Pulmonary artery endothelial cell (primary cell): ENCODE results near the gene SRPK1. TPM values are rescaled to one million over a fixed set of nuclear protein-coding genes. Genes with fewer than 3 reads are reported as not detected.
"Not testable (repeated sequence)": the region's sequence is repeated elsewhere in the genome, so short reads cannot be mapped to it uniquely, and the experiment has no call there.

Experiments
- DNase-seq: peaks from one replicate; pipeline ENCODE4 v3.0.0-alpha.2; 2011; ENCODE audit warnings: low read depth, low spot score
- total RNA-seq: library from RNA; depleted of rRNA; stranded (reverse); fragments of >200 nt; gene quantifications from 2 replicates; pipeline ENCODE4 v1.2.3, GENCODE V29; 2014

Gene SRPK1
- total RNA-seq, 1 donor from 2014 or later, result 76.4 TPM

- not testable (repeated sequence) for DNase-seq
These were observed 11.0 kb upstream of the SRPK1 start for GRCh38 chr6:35931873-35932272.

DNA sequence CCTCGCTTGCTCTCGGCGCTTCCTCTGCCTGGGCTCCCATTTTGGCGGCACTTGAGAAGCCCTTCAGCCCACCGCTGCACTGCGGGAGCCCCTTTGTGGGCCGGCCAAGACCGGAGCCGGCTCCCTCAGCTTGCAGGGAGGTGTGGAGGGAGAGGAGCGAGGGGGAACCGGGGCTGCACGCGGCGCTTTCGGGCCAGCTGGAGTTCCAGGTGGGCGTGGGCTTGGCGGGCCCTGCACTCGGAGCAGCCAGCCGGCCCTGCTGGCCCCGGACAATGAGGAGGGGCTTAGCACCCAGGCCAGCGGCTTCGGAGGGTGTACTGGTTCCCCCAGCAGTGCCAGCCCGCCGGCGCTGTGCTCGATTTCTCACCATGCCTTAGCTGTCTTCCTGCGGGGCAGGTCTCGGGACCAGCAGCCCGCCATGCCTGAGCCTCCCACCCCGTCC is 10.2 kb upstream of the SRPK1 start:
- DNase-seq, result no peak

DNA sequence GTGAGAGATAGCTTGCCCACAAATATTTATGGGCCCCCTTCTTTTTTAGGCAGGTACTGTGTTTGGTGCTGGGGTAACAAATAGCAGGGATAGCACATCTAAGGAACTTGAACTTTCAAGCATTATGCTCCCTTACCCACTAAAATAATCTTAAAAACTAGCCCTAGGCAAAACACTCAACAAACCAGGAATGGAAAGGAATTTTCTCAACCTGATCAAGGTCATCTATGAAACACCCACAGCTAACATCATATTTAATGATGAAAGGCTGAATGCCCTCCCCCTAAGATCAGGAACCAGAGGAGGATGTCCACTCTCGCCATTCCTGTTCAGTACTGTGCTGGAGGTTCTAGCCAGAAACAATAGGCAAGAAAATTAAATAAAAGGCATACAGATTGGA is 8.7 kb upstream of the SRPK1 start:
- no peak for DNase-seq

GRCh38 chr6:35926509-35927215 is 5.8 kb upstream of the SRPK1 start:
- no peak for DNase-seq

DNA sequence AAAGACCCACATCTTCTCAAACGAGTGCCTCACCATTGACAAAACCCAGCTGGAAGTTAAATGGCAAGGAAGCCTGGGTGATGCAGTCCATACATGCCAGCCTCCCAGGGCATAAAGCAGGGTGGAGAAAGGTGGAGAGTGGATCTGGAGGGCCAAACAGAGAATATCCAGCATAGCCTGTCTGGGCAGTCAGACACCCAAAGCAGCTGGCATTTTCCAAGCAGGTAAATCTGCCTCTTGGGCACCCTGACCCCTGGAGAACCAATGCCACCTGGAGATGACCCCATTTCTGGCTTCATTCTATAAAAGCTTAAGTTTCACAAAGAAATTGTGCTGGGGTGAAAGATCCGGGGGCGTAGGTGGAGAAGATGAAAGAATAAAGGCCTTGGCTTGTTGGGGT is 5.1 kb upstream of the SRPK1 start:
- DNase-seq, result no peak

DNA sequence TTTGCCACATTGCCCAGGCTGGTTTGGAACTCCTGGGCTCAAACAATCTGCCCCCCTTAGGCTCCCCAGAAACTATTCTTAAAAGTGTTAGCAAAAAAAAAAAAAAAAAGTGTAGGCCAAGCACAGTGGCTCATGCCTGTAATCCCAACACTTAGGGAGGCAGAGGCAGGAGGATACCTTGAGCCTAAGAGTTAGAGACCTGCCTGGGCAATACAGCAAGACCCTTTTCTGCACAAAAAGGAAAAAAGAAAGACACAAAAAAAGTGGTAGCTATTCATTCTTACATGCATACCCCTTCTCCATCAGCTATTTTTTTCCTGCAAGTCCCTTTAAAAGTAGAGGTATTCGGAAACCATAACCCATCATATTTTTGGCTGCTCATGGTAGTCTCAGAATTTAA is 3.2 kb upstream of the SRPK1 start:
- no peak for DNase-seq

DNA sequence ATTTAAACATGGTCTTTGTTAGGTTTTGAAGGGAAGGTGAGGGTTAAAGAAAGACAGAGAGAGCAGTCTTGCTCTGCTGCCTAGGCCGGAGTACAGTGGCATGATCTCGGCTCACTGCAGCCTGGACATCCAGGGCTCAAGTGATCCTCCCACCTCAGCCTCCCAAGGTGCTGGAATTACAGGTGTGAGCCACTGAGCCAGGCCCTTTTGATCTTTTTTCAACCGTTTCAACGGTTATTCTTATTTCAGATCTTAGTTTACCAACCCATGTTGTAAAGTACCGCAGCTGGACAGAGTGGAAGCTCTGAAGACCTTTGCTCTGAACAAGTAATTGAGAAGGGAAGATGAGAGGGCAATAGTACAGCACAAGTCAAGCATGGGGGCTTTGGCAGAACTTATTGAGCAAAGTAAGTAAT is 1.2 kb upstream of the SRPK1 start:
- no peak for DNase-seq

DNA sequence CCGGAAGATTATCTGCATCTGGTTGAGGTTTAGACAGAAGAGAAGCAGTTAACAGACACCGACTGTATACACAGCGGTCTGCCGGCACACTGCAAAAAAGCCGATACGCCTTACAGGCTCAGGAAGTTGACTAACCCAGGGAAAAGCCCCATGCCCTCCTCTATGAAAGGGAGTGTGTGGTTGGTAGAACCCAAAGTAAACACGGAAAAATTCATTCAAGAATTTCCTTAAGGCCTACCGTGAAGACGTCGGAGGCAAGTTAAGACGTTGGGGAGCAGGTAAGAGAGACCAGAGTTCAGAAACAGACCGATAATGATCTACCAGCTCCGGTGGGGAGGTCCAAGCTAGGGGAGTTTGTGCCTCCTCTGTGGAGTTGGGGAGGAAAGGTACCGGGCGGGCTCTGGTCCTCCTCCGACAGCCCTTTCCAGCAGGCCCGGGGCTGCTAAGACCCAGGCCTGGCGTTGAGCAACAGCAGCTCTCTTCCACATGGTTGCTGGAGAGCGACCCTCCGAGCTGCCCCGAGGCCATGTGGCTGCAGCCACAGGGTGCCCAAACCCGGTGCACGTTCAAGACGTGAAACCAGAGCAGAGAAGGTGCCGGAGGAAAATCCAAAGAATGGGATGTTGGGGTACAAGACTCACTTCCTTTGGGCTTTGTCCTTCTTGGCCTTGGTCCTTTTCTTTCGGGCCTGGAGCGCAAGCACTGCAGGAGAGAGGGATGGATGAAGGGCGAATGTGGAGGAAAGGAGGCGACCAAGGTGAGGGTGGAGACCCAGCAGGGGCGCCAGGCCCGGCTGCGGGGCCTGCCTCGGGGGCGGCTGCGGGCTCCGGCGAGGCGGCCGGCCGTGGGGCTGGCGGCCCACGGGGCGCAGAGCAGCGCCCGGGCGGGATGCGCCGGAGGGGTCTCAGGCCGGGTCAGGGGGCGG is 809 bp downstream of the SRPK1 start:
- DNase-seq, result peak; percentile 52

DNA sequence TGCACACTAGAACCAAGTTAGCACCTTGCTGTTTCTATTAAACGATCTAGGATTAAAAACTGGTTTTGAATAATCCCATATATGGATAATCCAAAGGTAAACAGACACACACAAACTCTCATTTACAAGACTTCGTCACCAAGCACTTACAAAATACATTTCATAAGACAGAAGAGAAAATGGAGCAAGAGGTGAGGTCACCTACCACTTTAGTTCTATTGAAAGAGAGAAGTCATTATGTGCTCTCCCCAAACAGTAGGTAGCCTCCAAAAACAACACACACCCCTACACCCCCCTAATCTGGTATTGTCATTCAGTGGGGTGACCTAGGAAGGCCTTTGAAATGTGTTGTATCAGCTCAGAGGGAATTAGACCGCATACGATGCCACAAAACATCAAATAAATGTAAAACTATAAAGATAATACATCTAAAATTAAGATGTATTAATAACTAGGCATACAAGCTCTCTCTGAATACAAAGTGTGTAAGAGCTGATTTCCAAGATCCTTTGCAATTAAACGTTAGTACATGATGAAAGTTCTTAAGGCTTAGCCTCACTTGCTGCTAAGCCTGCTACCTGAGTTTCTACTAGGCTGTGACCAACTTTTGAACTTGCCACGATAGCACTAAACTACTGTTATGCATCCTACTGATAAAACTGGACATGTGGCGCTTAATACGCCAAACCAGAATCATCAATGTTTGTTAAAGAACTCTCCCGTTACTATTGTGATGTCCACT is 1.6 kb downstream of the SRPK1 start:
- DNase-seq, result no peak

- not testable (repeated sequence) for DNase-seq
These were observed 4.0 kb downstream of the SRPK1 start for GRCh38 chr6:35916893-35917292.

- DNase-seq, result no peak
These were observed 4.8 kb downstream of the SRPK1 start for GRCh38 chr6:35916056-35916455.

DNA sequence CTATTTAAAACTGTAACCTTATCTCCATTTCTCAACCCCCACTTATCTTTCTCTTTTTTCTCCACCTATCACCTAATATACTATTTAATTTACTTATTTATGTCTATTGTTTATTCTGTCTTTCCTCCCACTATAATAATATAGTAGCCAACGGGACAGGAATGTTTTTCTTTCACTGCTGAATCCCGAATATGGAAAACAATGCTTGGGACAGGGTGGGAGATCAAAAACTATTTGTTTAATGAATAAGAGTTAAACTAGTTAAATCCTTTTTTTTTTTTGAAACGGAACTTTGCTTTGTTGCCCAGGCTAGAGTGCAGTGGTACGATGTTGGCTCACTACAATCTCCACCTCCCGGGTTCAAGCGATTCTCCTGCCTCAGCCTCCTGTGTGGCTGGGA is 6.4 kb downstream of the SRPK1 start:
- DNase-seq, result no peak

DNA sequence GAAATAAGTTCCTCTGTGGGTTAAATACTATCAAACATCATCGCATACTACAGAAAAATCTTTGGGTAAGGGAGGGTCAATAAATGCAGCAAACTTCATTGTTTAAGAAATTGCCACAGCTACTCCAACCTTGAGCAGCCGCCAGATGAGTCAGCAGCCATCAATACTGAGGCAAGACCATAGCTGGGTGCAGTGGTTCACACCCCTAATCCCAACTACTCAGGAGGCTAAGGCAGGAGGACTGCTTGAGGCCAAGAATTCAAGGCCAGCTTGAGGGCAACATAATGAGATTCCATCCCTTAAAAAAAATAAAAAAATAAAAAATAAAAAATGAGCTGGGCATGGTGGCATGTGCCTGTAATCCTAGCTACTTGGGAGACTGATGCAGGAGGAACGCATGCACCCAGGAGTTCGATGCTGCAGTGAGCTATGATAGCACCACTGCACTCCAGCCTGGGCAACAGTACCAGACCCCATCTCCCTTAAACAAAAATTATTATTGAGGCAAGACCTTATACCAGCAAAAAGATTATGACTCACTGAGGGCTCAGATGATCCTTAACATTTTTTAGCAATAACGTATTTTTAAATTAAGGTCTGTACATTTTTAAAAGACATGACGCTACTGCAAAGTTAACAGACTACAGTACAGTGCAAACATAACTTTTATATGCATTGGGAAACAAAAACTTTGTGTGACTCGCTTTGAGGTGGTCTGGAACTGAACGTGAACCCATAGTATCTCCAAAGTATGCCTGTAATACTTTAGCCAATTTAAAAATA is 8.8 kb downstream of the SRPK1 start:
- DNase-seq, result no peak

GRCh38 chr6:35909571-35909970 is 11.3 kb downstream of the SRPK1 start:
- not testable (repeated sequence) for DNase-seq

GRCh38 chr6:35908753-35909401 is 12.0 kb downstream of the SRPK1 start:
- DNase-seq, result not testable (repeated sequence)

GRCh38 chr6:35907750-35908149 is 13.1 kb downstream of the SRPK1 start:
- DNase-seq, result no peak

- no peak for DNase-seq
These were observed 14.4 kb downstream of the SRPK1 start for GRCh38 chr6:35906499-35906846.

DNA sequence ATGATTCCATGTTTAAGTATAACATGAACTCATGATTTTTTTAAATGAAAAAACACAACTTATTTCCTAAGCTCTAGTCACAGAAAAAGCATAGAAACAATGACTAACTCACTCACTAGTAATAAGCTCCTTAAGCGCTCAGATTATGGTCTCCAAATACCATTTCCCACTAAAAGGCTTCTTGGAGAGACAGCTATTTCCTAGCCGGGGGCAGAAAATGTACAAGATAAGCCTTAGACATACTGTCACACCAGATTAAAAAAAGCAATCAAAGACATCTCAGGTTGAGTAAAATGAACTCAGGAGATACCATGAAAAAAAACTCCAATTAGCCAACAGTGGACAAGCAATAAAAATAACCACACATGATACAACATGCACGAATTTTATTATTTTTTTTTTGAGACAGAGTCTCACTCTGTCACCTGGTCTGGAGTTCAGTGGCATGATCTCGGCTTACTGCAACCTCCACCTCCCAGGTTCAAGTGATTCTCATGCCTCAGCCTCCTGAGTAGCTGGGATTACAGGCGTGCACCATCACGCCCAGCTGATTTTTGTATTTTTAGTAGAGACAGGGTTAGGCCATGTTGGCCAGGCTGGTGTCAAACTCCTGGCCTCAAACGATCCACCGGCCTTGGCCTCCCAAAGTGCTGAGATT is 14.9 kb downstream of the SRPK1 start:
- no peak for DNase-seq

- no peak for DNase-seq
These were observed 15.6 kb downstream of the SRPK1 start for GRCh38 chr6:35905141-35905785.

GRCh38 chr6:35903679-35904078 is 17.2 kb downstream of the SRPK1 start:
- DNase-seq, result no peak
